ENCODE measurements around the gene AGPS. TPM values are rescaled to one million over a fixed set of nuclear protein-coding genes. Genes with fewer than 3 reads are reported as not detected.

Gene AGPS
- total and polyA plus RNA-seq, 9 of the 15 experiments (the other 6 are each of a cell fraction or from before 2014, with no cell fraction given): 15.5 to 211 (median 63.1) TPM

DNA sequence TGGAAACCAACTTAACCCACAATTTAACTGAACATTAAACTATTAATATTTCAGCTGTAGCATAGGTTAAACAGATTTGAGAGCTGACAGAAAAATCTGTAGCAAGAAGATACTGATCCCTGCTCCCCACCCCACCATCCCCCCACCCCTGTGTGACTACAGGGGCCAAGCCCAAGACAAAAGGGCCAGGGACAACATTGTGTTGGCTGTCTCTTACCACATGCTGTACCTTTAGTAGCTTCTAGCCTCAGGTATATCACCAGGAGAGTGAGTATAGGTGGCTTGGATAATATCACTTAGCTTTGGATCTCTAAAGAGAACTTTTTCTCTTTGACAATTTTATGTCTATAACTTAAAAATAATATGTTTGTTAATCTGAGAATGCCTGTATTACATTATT lies 140.7 kb downstream of the AGPS start (continued):
- no peak for TF ChIP-seq ZSCAN29 (IDR thresholded peaks at IDR 0.05)
- no peak for TF ChIP-seq POLR2A (conservative IDR thresholded peaks at IDR 0.05)
- TF ChIP-seq, protein P1, sequence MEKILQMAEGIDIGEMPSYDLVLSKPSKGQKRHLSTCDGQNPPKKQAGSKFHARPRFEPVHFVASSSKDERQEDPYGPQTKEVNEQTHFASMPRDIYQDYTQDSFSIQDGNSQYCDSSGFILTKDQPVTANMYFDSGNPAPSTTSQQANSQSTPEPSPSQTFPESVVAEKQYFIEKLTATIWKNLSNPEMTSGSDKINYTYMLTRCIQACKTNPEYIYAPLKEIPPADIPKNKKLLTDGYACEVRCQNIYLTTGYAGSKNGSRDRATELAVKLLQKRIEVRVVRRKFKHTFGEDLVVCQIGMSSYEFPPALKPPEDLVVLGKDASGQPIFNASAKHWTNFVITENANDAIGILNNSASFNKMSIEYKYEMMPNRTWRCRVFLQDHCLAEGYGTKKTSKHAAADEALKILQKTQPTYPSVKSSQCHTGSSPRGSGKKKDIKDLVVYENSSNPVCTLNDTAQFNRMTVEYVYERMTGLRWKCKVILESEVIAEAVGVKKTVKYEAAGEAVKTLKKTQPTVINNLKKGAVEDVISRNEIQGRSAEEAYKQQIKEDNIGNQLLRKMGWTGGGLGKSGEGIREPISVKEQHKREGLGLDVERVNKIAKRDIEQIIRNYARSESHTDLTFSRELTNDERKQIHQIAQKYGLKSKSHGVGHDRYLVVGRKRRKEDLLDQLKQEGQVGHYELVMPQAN (IDR thresholded peaks at IDR 0.05; ENCODE audit: borderline replicate concordance): no peak
- TF ChIP-seq SREBF2 (CRISPR knock-in tag; IDR thresholded peaks at IDR 0.05): no peak
- TF ChIP-seq VEZF1 (CRISPR knock-in tag; IDR thresholded peaks at IDR 0.05): no peak
- TF ChIP-seq, protein P2, sequence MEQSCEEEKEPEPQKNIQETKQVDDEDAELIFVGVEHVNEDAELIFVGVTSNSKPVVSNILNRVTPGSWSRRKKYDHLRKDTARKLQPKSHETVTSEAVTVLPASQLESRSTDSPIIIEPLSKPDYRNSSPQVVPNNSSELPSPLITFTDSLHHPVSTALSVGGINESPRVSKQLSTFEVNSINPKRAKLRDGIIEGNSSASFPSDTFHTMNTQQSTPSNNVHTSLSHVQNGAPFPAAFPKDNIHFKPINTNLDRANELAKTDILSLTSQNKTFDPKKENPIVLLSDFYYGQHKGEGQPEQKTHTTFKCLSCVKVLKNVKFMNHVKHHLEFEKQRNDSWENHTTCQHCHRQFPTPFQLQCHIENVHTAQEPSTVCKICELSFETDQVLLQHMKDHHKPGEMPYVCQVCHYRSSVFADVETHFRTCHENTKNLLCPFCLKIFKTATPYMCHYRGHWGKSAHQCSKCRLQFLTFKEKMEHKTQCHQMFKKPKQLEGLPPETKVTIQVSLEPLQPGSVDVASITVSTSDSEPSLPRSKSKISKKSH (CRISPR knock-in tag; IDR thresholded peaks at IDR 0.05): no peak
- no peak for TF ChIP-seq ZBTB17 (CRISPR knock-in tag; IDR thresholded peaks at IDR 0.05)
- no peak for TF ChIP-seq HLTF (IDR thresholded peaks at IDR 0.05)
- no peak for TF ChIP-seq ZNF785 (CRISPR knock-in tag; IDR thresholded peaks at IDR 0.05)
